GM08714 (cell line): ENCODE results near the gene USP34.

Source experiments
- H3K4me3 ChIP-seq: fragments of 200-500 bp; sonication (Bioruptor generic); 2 replicates; pipeline ENCODE4 v1.5.1; 2014; ENCODE audit warnings: mild to moderate bottlenecking, low read length, inconsistent platforms
- ZNF274 ChIP-seq: IDR thresholded peaks from 2 replicates; pipeline ENCODE4 v1.6.1; 2012; ENCODE audit warnings: mild to moderate bottlenecking, low read depth, low read length

Gene USP34

DNA sequence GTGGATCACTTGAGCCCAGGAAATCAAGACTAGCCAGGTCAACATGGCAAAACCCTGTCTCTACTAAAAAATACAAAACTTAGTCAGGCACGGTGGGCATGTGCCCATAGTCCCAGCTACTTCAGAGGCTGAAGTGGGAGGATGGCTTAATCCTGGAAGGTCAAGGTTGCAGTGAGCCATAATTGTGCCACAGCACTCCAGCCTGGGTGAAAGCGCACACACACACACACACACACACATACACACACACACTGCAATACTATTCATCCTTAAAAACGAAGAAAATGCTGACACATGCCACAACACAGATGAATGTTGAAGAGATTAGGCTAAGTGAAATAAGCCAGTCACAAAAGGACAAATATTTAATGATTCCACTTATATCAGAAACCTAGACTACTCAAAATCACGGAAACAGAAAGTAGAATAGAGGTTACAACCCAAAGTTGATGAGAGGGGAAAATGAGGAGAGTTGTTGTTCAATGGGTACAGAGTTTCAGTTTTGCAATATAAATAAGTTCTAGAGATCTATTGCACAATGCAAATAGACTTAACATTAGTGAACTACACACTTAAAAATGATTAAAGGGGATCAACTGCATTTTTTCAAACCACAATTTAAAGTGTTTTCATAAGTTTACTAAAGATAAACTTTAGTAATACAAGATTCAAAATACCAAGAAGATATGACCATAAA, 114.5 kb downstream of the USP34 start:
- no peak for TF ChIP-seq ZNF274
- no peak overlapping the region for H3K4me3 ChIP-seq

DNA sequence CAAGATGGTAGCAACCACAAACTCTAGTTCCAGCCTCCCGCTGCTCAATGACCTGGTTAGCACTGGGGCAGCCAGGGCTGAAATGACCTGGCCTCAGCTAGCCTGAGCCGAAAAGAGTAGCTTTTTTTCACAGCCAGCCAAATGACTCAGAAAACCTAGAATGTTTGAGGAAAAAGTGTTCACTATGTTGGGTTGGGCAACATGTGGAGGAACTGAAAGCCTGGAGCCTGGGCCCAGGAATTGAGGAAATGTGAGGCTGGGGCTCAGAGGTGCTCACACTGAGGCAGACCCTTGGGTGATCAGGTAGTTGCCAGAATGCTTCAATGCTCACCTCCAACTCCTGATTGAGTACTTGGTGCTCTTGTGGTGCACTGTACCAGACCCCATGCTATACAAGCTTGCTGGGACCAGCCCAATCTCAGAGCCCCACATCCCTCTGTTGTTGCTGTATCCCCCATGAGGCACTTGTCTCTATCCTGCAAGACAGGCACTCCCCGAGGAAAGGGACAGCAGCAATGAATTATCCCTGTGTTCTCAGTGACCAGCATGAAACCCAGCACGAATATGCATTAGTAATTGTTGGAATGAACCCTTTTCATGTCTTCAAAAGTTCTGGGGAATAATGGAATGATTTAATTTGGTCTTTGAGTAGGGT, 116.2 kb downstream of the USP34 start:
- TF ChIP-seq ZNF274: no peak
- no peak overlapping the region for H3K4me3 ChIP-seq

GRCh38 chr2:61353909-61354308, 117.0 kb downstream of the USP34 start:
- H3K4me3 ChIP-seq: no peak overlapping the region
- TF ChIP-seq ZNF274: no peak

- no peak for TF ChIP-seq ZNF274
- H3K4me3 ChIP-seq: no peak overlapping the region
Observed at GRCh38 chr2:61350777-61351176, 120.1 kb downstream of the USP34 start.

DNA sequence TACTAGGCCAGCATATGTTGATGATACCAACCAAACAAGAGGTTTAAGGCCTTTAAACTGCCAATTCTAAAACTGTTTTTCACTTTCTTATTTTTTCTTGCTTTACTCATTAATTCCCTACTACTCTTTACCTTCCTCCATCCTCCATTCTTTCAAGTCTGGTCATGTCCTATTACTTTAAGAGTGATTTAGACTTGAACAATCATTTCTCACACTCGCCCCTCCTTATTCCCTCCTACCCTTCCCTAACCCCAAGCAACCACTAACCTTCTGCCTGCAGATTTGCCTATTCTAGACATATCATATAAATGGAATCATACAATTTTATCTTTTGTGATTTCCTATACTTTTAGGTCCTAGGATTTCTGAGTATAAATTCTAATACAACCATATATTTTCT, 127.7 kb downstream of the USP34 start:
- no peak for TF ChIP-seq ZNF274
- no peak overlapping the region for H3K4me3 ChIP-seq

DNA sequence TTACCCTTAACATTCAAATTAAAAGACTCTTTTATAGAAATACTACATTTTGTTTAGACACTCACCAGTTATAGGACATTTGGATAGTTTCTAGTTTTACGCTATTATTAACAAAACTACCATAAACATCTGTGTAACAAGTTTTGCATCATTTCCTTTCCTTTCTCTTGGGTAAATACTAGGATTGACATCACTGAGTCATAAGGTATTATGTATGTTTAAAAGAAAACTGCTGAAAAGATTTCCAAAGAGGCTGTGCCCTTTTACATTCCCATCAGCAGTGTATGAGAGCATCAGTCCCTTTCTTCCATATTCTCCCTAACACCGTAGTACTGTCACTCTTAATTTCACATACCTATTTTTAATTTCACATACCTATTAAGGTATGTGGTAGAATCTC, 130.6 kb downstream of the USP34 start:
- H3K4me3 ChIP-seq: no peak overlapping the region
- no peak for TF ChIP-seq ZNF274

GRCh38 chr2:61338447-61338846, 132.4 kb downstream of the USP34 start:
- TF ChIP-seq ZNF274: no peak
- no peak overlapping the region for H3K4me3 ChIP-seq

GRCh38 chr2:61335187-61335586, 135.7 kb downstream of the USP34 start:
- H3K4me3 ChIP-seq: no peak overlapping the region
- TF ChIP-seq ZNF274: no peak

DNA sequence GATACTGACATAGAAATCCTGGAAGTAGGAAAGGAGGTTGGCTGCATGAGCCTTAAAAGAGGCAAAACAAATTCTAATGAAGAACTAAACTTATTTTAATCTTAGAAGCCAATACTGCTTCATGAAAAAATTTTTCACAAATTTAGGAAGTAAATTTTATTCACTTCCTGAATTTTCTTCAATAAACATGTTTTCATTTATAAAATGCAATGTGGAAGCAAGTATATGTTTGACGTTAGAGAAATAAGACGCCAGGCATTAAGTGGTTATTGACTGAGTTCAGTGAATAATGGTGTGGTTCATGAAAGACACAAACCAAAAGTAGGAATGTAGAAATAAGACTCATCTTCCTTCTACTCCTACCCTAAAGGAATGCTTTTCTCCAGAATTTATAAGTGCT, 136.4 kb downstream of the USP34 start:
- H3K4me3 ChIP-seq: no peak overlapping the region
- no peak for TF ChIP-seq ZNF274

DNA sequence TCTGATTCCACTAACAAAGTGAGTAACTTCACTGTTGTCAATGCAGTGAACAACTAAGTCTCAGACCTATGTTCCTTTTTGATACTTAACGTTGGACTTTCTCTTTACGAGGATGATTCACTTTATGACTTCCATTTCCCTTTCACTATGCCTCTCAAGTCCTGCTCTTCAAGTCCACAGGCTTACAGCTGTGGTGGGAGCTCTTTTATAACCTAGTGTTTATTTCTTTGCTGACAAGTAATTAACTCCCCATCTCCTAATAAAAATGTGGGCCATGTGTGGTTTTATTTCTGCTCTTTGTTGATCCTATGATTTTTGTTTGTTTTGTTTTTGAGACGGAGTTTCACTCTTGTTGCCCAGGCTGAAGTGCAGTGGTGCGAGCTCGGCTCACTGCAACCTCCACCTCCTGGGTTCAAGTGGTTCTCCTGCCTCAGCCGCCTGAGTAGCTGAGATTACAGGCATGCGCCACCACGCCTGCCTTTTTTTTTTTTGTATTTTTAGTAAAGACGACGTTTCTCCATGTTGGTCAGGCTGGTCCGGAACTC, 142.1 kb downstream of the USP34 start:
- H3K4me3 ChIP-seq: no peak overlapping the region
- TF ChIP-seq ZNF274: no peak

DNA sequence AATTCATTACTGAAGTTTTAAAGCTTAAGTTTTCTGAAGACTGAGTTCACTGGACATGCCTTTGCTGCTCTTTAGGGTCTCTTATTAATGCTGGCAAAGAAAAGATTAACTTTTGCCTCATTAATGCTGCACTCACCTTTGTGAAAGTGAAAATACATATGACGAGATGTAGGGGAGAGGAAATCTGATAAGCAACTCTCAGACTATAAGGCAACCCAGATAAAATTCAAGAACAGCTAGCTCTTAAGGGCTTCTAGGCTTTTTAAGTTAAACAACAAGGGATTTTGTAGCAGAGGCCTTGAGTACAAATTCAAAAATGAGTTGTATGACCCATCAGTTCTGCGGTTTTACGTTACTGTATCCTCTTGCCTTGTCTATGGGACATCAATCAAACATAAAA, 143.7 kb downstream of the USP34 start:
- TF ChIP-seq ZNF274: no peak
- H3K4me3 ChIP-seq: no peak overlapping the region

DNA sequence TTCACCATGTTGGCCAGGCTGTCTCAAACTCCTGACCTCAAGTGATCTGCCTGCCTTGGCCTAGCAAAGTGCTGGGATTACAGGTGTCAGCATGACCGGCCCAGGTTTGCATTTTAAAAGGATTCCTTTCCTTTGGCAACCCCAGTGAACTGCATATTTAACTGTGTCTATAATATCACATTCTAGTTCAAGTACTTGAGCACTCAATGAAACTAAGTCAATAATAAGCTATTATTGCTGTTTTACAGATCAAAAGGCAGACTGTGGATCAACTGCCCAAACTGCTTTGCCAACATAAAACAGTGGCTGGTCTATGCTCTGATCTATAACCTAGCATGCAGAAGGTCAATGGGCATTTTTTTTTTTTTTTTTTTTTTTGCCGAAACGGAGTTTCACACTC, 144.5 kb downstream of the USP34 start:
- no peak overlapping the region for H3K4me3 ChIP-seq
- TF ChIP-seq ZNF274: no peak

DNA sequence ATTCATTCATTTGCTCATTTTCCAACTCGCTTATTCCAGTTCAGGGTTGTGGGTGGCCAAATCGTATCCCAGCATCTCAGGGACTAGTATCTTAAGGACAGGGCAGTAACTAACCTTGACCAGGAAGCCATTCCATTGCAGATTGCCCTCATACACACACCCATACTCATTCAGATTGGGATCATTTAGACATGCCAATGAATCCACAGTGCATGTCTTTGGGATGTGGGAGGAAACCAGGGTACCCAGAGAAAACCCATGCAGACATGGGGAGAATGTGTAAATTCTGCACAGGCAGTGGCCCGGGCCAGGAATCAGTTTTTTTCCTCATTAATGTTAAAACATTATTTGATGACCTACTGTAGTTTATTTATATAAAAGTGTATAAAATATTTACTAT, 150.7 kb downstream of the USP34 start:
- TF ChIP-seq ZNF274: no peak
- no peak overlapping the region for H3K4me3 ChIP-seq

GRCh38 chr2:61318553-61318952, 152.3 kb downstream of the USP34 start:
- H3K4me3 ChIP-seq: no peak overlapping the region
- no peak for TF ChIP-seq ZNF274

- no peak overlapping the region for H3K4me3 ChIP-seq
- TF ChIP-seq ZNF274: no peak
Observed at GRCh38 chr2:61295981-61296380, 174.9 kb downstream of the USP34 start.
